Neutrophil (primary cell): Measurements from ENCODE around the gene PLA2G3.

Source experiments
- H3K27ac ChIP-seq: fragments of 200-600 bp; sonication (generic); 2 replicates; pipeline ENCODE4 v1.5.1; 2016; ENCODE audit warnings: mild to moderate bottlenecking, moderate library complexity
- H3K27me3 ChIP-seq: fragments of 200-600 bp; sonication (generic); 2 replicates; pipeline ENCODE4 v1.6.0; 2016; ENCODE audit warnings: mild to moderate bottlenecking
- H3K36me3 ChIP-seq: fragments of 200-600 bp; sonication (generic); 2 replicates; pipeline ENCODE4 v1.5.1; 2017
- H3K4me1 ChIP-seq, 2 experiments: fragments of 200-600 bp in 1 of 2; sonication (generic) in 1 of 2; 1 replicate in 1 of 2; 2 replicates in 1 of 2; pipeline versions ENCODE4 v1.5.1 to v1.6.1; 2013 to 2016; ENCODE audit warnings: low read depth in 1 of 2, low read length in 1 of 2, mild to moderate bottlenecking in 1 of 2, moderate library complexity in 1 of 2; ENCODE audit not compliant: control insufficient read depth in 1 of 2, insufficient read depth in 1 of 2
- H3K4me3 ChIP-seq, 2 experiments: fragments of 200-600 bp in 1 of 2; sonication (generic) in 1 of 2; 1 replicate in 1 of 2; 2 replicates in 1 of 2; pipeline ENCODE4 v1.5.1; 2013 to 2016; ENCODE audit warnings: low read depth in 1 of 2, low read length in 1 of 2, mild to moderate bottlenecking in 1 of 2, moderate library complexity in 1 of 2
- H3K9me3 ChIP-seq: fragments of 200-600 bp; sonication (generic); 2 replicates; pipeline ENCODE4 v1.5.1; 2016
- TF ChIP-seq, protein P1 (sequence below): fragments of 200-600 bp; sonication (generic); IDR thresholded peaks from 2 replicates; pipeline ENCODE4 v1.5.1; 2016; ENCODE audit warnings: antibody characterized with exemption

PLA2G3 gene

GRCh38 chr22:31122532-31123291 is 17.6 kb downstream of the PLA2G3 start, which contains the start of gene INPP5J:
Gene INPP5J (plus strand): TSS chr22:31122966. CDS start chr22:31123015, 49 bp downstream.
- H3K27ac ChIP-seq = no peak within 1 kb of the TSS
- no peaks in the 10 kb centered on the region for H3K9me3 ChIP-seq
- H3K36me3 ChIP-seq = no peaks in the 10 kb centered on the region
- no peak within 1 kb of the TSS for H3K4me3 ChIP-seq
- TF ChIP-seq, protein P1, sequence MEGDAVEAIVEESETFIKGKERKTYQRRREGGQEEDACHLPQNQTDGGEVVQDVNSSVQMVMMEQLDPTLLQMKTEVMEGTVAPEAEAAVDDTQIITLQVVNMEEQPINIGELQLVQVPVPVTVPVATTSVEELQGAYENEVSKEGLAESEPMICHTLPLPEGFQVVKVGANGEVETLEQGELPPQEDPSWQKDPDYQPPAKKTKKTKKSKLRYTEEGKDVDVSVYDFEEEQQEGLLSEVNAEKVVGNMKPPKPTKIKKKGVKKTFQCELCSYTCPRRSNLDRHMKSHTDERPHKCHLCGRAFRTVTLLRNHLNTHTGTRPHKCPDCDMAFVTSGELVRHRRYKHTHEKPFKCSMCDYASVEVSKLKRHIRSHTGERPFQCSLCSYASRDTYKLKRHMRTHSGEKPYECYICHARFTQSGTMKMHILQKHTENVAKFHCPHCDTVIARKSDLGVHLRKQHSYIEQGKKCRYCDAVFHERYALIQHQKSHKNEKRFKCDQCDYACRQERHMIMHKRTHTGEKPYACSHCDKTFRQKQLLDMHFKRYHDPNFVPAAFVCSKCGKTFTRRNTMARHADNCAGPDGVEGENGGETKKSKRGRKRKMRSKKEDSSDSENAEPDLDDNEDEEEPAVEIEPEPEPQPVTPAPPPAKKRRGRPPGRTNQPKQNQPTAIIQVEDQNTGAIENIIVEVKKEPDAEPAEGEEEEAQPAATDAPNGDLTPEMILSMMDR = no peak
- H3K4me1 ChIP-seq = no peaks in the 10 kb centered on the region
- H3K27me3 ChIP-seq = peaks cover 6% of the 10 kb centered on the region

GRCh38 chr22:31122196-31122531 is 18.1 kb downstream of the PLA2G3 start:
- Histone ChIP-seq H3K4me3 (no peak overlapping the region), H3K36me3 (no peaks in the 10 kb centered on the region), H3K27ac (no peak overlapping the region), H3K9me3 (no peaks in the 10 kb centered on the region), H3K27me3 (peaks cover 2% of the 10 kb centered on the region), H3K4me1 (no peaks in the 10 kb centered on the region)
- TF ChIP-seq, protein P1 = no peak

DNA sequence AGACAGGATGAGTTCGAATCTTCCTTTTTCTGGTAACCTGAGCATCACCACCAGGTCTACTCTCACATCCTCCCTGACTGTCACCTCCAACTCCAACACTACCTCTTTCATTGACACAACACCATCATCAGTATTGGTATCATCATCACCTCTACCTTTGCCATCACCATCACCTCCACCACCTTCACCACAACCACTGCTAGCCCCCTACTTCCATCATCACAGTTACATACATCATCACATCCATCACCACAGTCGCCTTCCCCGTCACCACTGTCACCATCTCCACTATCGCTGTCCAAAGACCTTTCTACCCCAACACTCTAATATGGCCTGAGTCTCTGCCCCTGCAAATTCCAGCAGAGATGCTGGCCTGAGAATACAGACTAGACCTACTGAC is 18.9 kb downstream of the PLA2G3 start:
- Histone ChIP-seq H3K9me3 (no peaks in the 10 kb centered on the region), H3K4me1 (no peaks in the 10 kb centered on the region), H3K27me3 (no peaks in the 10 kb centered on the region), H3K4me3 (no peak overlapping the region), H3K36me3 (no peaks in the 10 kb centered on the region), H3K27ac (no peak overlapping the region)
- TF ChIP-seq, protein P1 = no peak

DNA sequence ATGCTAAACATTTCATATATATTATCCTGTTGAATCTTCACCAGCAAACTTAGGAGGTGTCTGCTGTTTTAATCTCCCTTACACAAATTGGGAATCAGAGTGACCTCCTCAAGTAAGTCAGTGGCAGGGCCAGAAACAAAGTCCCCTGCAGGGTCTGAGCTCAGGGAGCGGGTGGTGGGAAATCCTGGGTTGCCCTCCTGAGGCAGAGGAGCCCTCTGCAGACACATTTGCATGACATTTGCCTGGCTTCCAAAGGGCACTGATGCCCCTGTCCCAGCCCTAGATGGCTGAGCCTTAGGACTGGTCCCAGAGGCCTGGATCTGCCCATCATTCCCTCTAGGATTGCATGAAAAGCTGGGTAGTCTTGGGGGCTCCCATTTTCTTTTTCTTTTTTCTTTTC is 19.7 kb downstream of the PLA2G3 start:
- Histone ChIP-seq H3K27me3 (no peaks in the 10 kb centered on the region), H3K27ac (no peak overlapping the region), H3K9me3 (no peaks in the 10 kb centered on the region), H3K4me1 (no peaks in the 10 kb centered on the region), H3K4me3 (no peak overlapping the region), H3K36me3 (no peaks in the 10 kb centered on the region)
- TF ChIP-seq, protein P1 = no peak

DNA sequence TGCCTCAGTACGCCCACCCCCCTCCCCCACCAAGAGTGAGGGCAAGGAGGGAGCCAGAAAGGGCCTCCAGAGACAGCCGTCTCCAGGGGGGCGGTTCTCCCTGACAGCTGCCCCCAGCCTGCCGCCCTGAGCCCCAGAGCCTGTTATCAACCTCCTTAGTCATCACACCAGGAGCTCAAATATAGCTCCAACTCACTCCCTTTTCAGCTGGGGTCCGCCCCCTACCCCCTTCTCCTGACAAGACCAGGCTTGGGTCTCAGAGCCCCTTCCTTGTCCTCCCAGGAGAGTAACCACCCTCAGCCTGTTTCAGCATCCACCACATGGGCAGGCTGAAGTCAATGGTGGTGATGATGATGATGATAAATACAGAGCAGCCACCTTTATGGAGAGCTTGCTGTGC is 20.1 kb downstream of the PLA2G3 start:
- H3K4me3 ChIP-seq = no peak overlapping the region
- no peaks in the 10 kb centered on the region for H3K4me1 ChIP-seq
- H3K9me3 ChIP-seq = no peaks in the 10 kb centered on the region
- H3K36me3 ChIP-seq = no peaks in the 10 kb centered on the region
- H3K27ac ChIP-seq = no peak overlapping the region
- H3K27me3 ChIP-seq = no peaks in the 10 kb centered on the region
- TF ChIP-seq, protein P1 = no peak
